Thyroid gland (tissue), 4 donors: ENCODE data around the gene ABHD2.

Source experiments
- CTCF ChIP-seq, 6 experiments: fragments of 200-600 bp in 3 of 6; fragments of 450-650 bp in 3 of 6; sonication (generic) in 3 of 6; IDR thresholded peaks; one replicate each; pipeline ENCODE4 v1.5.1; 2016 to 2019; ENCODE audit warnings: antibody characterized with exemption in 6 of 6, mild to moderate bottlenecking in 2 of 6, inconsistent platforms in 1 of 6, moderate library complexity in 1 of 6
- POLR2A ChIP-seq, 2 donors: fragments of 450-650 bp; IDR thresholded peaks; one replicate each; pipeline ENCODE4 v1.6.1; 2017; ENCODE audit warnings: antibody characterized with exemption in 2 of 2, mild to moderate bottlenecking in 2 of 2, moderate library complexity in 1 of 2

GRCh38 chr15:89201465-89202005 is 113.3 kb downstream of the ABHD2 start:
- no peak for TF ChIP-seq POLR2A (IDR thresholded peaks at IDR 0.05)
- no peak for TF ChIP-seq CTCF (IDR thresholded peaks at IDR 0.05)
